Measurements from ENCODE around the gene SHTN1.

SHTN1 gene

GRCh38 chr10:117005026-117005526, at the start of gene SHTN1:
SHTN1 (minus strand) TSS chr10:117005187; CDS start chr10:117005079, 108 bp downstream.
- peak; percentile 3 to 4 for DNase-seq

GRCh38 chr10:117053482-117053881, 48.5 kb upstream of the SHTN1 start:
- no peak for DNase-seq

GRCh38 chr10:117047947-117048346, 43.0 kb upstream of the SHTN1 start:
- no peak for DNase-seq

GRCh38 chr10:117016266-117016665, 11.3 kb upstream of the SHTN1 start:
- DNase-seq, result no peak

- no peak for DNase-seq
Observed at GRCh38 chr10:117014835-117015234, 9.8 kb upstream of the SHTN1 start.

- no peak for DNase-seq
Observed at GRCh38 chr10:117007080-117007479, 2.1 kb upstream of the SHTN1 start.

GRCh38 chr10:117005527-117006055, 604 bp upstream of the SHTN1 start:
- no peak for DNase-seq

- no peak for DNase-seq
Observed at GRCh38 chr10:117004227-117005025, 561 bp downstream of the SHTN1 start.

- no peak for DNase-seq
Observed at GRCh38 chr10:117003336-117003735, 1.7 kb downstream of the SHTN1 start.

GRCh38 chr10:117002206-117002605, 2.8 kb downstream of the SHTN1 start:
- no peak for DNase-seq

- no peak for DNase-seq
Observed at GRCh38 chr10:117001144-117001543, 3.8 kb downstream of the SHTN1 start.

- no peak for DNase-seq
Observed at GRCh38 chr10:117000580-117000979, 4.4 kb downstream of the SHTN1 start.

GRCh38 chr10:116998172-116998571, 6.8 kb downstream of the SHTN1 start:
- no peak for DNase-seq

- DNase-seq, result no peak
Observed at GRCh38 chr10:116997015-116997414, 8.0 kb downstream of the SHTN1 start.

GRCh38 chr10:116995648-116996047, 9.3 kb downstream of the SHTN1 start:
- no peak for DNase-seq

GRCh38 chr10:116994113-116994890, 10.7 kb downstream of the SHTN1 start:
- DNase-seq, result no peak

GRCh38 chr10:116993610-116994009, 11.4 kb downstream of the SHTN1 start:
- no peak for DNase-seq

GRCh38 chr10:116992183-116992582, 12.8 kb downstream of the SHTN1 start:
- no peak for DNase-seq

GRCh38 chr10:116990276-116990800, 14.6 kb downstream of the SHTN1 start:
- no peak for DNase-seq

- DNase-seq, result no peak
Observed at GRCh38 chr10:116989439-116989838, 15.5 kb downstream of the SHTN1 start.

- no peak for DNase-seq
Observed at GRCh38 chr10:116988311-116988710, 16.7 kb downstream of the SHTN1 start.

- DNase-seq, result no peak
Observed at GRCh38 chr10:116985611-116986010, 19.4 kb downstream of the SHTN1 start.

GRCh38 chr10:116984202-116984990, 20.6 kb downstream of the SHTN1 start:
- no peak for DNase-seq

All from activated CD4-positive, alpha-beta T cell treated with anti-CD3 and anti-CD28 coated beads for 4 hours (primary cell).